Suprapubic skin (tissue), 4 donors: ENCODE results near the gene SPACA5. TPM values are rescaled to one million over a fixed set of nuclear protein-coding genes. Genes with fewer than 3 reads are reported as not detected.
"Not testable (repeated sequence)": the region's sequence is repeated elsewhere in the genome, so short reads cannot be mapped to it uniquely, and the experiment has no call there.

Experiments
- DNase-seq, 2 donors: peaks; one replicate each; pipeline ENCODE4 v3.0.0-alpha.2; 2019; ENCODE audit warnings: low spot score in 2 of 2
- H3K27ac ChIP-seq: fragments of 200-600 bp; sonication (generic); one replicate; pipeline ENCODE4 v1.5.1; 2019
- H3K27me3 ChIP-seq: fragments of 200-600 bp; sonication (generic); one replicate; pipeline ENCODE4 v1.5.1; 2019
- H3K36me3 ChIP-seq: fragments of 200-600 bp; sonication (generic); one replicate; pipeline ENCODE4 v1.5.1; 2019
- H3K4me1 ChIP-seq: fragments of 200-600 bp; sonication (generic); one replicate; pipeline ENCODE4 v1.5.1; 2019
- H3K4me3 ChIP-seq: fragments of 200-600 bp; sonication (generic); one replicate; pipeline ENCODE4 v1.5.1; 2019; ENCODE audit warnings: mild to moderate bottlenecking
- H3K9me3 ChIP-seq: fragments of 200-600 bp; sonication (generic); one replicate; pipeline ENCODE4 v1.5.1; 2019
- EP300 ChIP-seq: sonication (generic); formaldehyde crosslinking; IDR thresholded peaks from one replicate; pipeline ENCODE4 v1.6.1; 2017; ENCODE audit warnings: antibody characterized with exemption
- POLR2A ChIP-seq, 2 donors: fragments of 450-650 bp; IDR thresholded peaks; one replicate each; pipeline ENCODE4 v1.6.1; 2017; ENCODE audit warnings: antibody characterized with exemption in 2 of 2, mild to moderate bottlenecking in 2 of 2, moderate library complexity in 2 of 2
- POLR2AphosphoS5 ChIP-seq, 3 donors: sonication (generic); formaldehyde crosslinking; IDR thresholded peaks; one replicate each; pipeline ENCODE4 v1.6.1; 2017; ENCODE audit warnings: antibody characterized with exemption in 3 of 3
- WGBS: methylation state at CpG from one replicate; pipeline ENCODE4 v1.1.5; 2018; 5-methylcytosine and 5-hydroxymethylcytosine counted together
- total RNA-seq, 4 donors: library from RNA; depleted of rRNA; stranded (reverse); fragments of >200 nt; gene quantifications; one replicate each; pipeline ENCODE4 v1.1.0, GENCODE V29; 2016
- TF ChIP-seq, protein P1 (sequence below), 2 donors: fragments of 200-600 bp in 1 of 2; fragments of 450-650 bp in 1 of 2; sonication (generic) in 1 of 2; IDR thresholded peaks; one replicate each; pipeline ENCODE4 v1.5.1; 2016 to 2019; ENCODE audit warnings: antibody characterized with exemption in 2 of 2, mild to moderate bottlenecking in 1 of 2, moderate library complexity in 1 of 2

Gene SPACA5
- total RNA-seq = not detected

DNA sequence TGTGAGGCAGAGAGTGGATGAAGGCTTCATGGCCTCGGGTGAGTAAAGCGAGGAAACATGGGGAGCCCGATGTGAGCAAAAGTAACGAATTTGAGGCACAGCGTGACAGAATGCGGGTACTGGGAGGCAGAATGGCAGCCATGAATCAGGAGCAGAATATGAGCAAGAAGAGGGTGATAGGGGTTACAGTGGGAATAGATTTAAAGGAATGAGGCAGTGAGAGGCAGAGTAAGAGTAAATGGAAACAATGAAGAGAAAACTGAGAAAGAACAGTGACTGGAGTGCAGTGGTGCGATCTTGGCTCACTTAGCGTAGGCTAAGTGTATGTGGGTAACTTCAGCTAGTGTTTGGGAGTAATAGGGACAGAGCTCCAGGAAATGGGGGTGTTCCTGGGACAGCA is at the start of gene SPACA5:
TSS of gene SPACA5 (plus strand) at position 301 of the 400 bp plus-strand sequence. CDS start 815 bp downstream, outside the sequence.
- not testable (repeated sequence) for H3K4me3 ChIP-seq, H3K36me3 ChIP-seq, H3K27me3 ChIP-seq, H3K27ac ChIP-seq, DNase-seq, H3K9me3 ChIP-seq
- H3K4me1 ChIP-seq = peaks cover 10% of the 10 kb centered on the region
- no CpG with 5 or more reads among the region's 8 CpGs for WGBS

DNA sequence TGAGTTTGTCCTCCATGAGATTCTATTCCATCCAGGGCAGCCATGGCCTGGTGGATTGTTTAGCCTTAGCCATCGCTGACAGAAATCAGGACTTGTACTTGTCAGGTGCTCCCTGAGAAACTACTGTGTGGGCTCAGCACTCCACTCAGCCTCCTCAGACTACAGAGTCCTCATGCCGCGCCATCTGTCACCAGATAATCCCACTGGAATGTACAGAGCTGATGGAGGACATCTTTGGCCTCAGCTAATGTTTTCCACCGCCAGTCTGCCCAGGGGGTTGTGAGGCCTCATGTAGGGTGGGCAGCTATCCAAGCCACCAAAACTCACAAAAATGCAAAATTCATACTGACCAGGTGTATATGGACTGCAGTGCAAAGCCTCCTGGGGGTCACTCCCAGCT is 48.6 kb upstream of the SPACA5 start:
- not testable (repeated sequence) for H3K27me3 ChIP-seq

DNA sequence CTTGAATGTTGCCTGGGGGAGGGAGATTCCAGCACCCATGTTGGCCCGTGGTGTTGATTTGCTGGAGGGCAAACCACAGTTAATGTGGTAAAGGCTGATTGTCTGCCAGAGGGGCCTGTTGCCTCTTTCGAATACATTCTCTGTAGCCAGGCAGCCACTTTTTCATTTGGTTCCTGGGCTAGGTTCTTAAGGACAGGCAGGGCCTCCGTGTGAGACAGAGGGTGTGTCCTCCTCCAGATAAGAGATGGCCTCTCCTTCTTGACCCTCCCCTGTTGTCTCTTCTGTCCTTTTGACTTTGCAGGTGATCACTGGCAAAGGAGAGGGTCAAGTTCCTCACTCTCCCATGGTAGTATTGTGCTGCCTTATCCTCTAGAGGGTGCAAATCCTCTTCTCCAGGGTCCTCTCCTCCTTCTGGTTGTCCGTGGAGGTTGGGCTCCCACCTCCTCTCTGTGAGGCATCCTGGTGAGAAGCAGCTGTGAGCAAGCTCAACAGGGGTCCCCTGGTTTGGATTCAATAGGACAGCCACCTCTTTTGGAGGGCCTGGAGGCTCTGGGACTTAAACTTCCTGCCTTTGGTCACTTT is 47.9 kb upstream of the SPACA5 start:
- H3K36me3 ChIP-seq = no peaks in the 10 kb centered on the region
- no peaks in the 10 kb centered on the region for H3K9me3 ChIP-seq
- H3K4me1 ChIP-seq = no peaks in the 10 kb centered on the region
- no peak overlapping the region for H3K4me3 ChIP-seq
- 29% methylated on average over 4 of the region's 4 CpGs for WGBS
- DNase-seq = no peak
- H3K27me3 ChIP-seq = no peaks in the 10 kb centered on the region
- no peak overlapping the region for H3K27ac ChIP-seq
- TF ChIP-seq POLR2A (IDR thresholded peaks at IDR 0.05) = no peak
- no peak for TF ChIP-seq EP300
- TF ChIP-seq POLR2AphosphoS5 (IDR thresholded peaks at IDR 0.05) = no peak
- TF ChIP-seq, protein P1, sequence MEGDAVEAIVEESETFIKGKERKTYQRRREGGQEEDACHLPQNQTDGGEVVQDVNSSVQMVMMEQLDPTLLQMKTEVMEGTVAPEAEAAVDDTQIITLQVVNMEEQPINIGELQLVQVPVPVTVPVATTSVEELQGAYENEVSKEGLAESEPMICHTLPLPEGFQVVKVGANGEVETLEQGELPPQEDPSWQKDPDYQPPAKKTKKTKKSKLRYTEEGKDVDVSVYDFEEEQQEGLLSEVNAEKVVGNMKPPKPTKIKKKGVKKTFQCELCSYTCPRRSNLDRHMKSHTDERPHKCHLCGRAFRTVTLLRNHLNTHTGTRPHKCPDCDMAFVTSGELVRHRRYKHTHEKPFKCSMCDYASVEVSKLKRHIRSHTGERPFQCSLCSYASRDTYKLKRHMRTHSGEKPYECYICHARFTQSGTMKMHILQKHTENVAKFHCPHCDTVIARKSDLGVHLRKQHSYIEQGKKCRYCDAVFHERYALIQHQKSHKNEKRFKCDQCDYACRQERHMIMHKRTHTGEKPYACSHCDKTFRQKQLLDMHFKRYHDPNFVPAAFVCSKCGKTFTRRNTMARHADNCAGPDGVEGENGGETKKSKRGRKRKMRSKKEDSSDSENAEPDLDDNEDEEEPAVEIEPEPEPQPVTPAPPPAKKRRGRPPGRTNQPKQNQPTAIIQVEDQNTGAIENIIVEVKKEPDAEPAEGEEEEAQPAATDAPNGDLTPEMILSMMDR (IDR thresholded peaks at IDR 0.05) = no peak

More for the DNA sequence above, 48.6 kb upstream of the SPACA5 start:
- not testable (repeated sequence) for H3K4me3 ChIP-seq, H3K9me3 ChIP-seq, H3K27ac ChIP-seq, H3K4me1 ChIP-seq, DNase-seq, H3K36me3 ChIP-seq
- 20% methylated on average over 1 of the region's 4 CpGs for WGBS

DNA sequence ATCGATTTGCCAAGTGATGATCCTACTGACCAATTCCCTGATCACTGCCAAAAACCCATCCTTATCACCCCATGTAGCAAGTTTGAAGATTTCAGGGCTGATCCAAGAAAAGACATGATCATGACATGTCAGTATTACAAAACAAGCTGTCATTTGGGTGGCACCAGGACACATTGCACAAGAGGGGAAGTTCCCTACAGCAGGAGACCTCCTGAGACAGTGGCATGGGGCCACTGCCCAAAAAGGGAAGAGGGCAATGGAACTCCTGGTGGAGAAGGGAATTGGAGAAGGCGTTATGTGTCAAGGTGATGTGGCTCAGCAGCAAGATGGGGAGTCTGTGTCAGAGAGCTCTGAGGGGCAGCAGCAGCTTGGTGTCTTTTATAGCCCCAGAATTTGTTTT is 46.4 kb upstream of the SPACA5 start:
- 56% methylated on average over 2 of the region's 2 CpGs for WGBS
- no peaks in the 10 kb centered on the region for H3K36me3 ChIP-seq
- no peak for DNase-seq
- H3K27ac ChIP-seq = no peak overlapping the region
- TF ChIP-seq, protein P1 (IDR thresholded peaks at IDR 0.05) = no peak
- TF ChIP-seq POLR2A (IDR thresholded peaks at IDR 0.05) (no peak), EP300 (no peak), POLR2AphosphoS5 (IDR thresholded peaks at IDR 0.05) (no peak)
- H3K9me3 ChIP-seq = no peaks in the 10 kb centered on the region
- no peaks in the 10 kb centered on the region for H3K4me1 ChIP-seq
- no peaks in the 10 kb centered on the region for H3K27me3 ChIP-seq
- H3K4me3 ChIP-seq = no peak overlapping the region

DNA sequence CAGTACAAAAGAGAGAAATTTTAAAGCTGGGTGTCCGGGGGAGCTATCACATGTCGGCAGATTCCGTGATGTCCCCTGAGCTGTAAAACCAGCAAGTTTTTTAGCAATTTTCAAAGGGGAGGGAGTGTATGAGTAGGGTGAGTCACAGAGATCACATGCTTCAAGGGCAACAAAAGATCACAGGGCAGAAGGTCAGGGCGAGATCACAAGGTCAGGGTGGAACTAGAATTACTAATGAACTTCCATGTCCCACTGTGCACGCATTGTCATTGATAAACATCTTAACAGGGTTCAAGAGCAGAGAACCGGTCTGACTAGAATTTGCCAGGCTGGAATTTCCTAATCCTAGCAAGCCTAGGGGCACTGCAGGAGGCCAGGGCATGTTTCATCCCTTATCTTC is 45.0 kb upstream of the SPACA5 start:
- not testable (repeated sequence) for H3K4me3 ChIP-seq, H3K9me3 ChIP-seq, DNase-seq, H3K4me1 ChIP-seq, H3K27ac ChIP-seq, H3K36me3 ChIP-seq, H3K27me3 ChIP-seq
- 70% methylated on average over 6 of the region's 6 CpGs for WGBS

DNA sequence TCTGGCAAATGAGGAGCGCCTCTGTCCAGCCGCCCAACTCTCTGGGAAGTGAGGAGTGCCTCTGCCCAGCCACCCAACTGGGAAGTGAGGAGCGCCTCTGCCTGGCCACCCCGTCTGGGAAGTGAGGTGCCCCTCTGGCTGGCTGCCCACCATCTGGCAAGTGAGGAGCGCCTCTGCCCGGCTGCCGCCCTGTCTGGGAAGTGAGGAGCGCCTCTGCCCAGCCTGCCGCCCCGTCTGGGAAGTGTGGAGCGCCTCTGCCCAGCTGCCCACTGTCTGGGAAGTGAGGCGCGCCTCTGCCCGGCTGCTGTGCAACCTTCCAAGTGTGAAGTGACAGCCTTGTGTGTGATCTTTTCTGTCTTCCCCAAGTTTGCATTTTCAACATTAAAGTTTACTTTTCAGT is 41.3 kb upstream of the SPACA5 start:
- not testable (repeated sequence) for DNase-seq, H3K4me1 ChIP-seq, H3K4me3 ChIP-seq, H3K36me3 ChIP-seq, H3K27ac ChIP-seq, H3K9me3 ChIP-seq, H3K27me3 ChIP-seq
- 89% methylated on average over 12 of the region's 14 CpGs for WGBS

DNA sequence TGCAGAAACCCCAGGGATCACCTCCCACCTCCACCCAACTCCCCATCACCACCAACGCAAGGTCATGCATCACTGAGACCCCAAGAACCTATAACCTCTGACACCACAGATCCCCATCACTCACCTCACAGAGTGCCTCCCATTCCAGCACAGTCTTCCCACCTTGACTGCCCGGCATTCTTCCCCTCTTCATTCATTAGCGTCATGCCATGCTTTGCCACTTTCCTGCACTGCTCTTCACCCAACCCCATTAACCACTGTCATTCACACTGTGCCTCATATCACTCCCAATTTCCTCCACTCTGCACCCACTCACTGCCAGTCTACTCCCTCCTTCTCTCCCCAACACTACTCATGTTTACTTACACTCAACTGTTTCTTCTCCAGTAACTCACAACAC is 33.6 kb upstream of the SPACA5 start:
- H3K9me3 ChIP-seq = peaks cover 4% of the 10 kb centered on the region
- DNase-seq = no peak
- TF ChIP-seq POLR2AphosphoS5 (IDR thresholded peaks at IDR 0.05) (no peak), EP300 (no peak), POLR2A (IDR thresholded peaks at IDR 0.05) (no peak)
- TF ChIP-seq, protein P1 (IDR thresholded peaks at IDR 0.05) = no peak
- 95% methylated on average over 3 of the region's 3 CpGs for WGBS
- H3K36me3 ChIP-seq = peaks cover 15% of the 10 kb centered on the region
- H3K27ac ChIP-seq = no peak overlapping the region
- H3K27me3 ChIP-seq = no peaks in the 10 kb centered on the region
- H3K4me3 ChIP-seq = no peak overlapping the region
- no peaks in the 10 kb centered on the region for H3K4me1 ChIP-seq
